Left lung (tissue), 10 donors: Measurements from ENCODE around the gene CBR3. TPM values are rescaled to one million over a fixed set of nuclear protein-coding genes. Genes with fewer than 3 reads are reported as not detected.

Experiments used
- ATAC-seq: fragments of 200-7000 bp; cut with Tn5 transposase; one replicate; pipeline ENCODE4 v1.9.1; 2020; ENCODE audit warnings: moderate library complexity
- DNase-seq, 4 donors: peaks; one replicate each; pipeline ENCODE4 v3.0.0-alpha.2; 2013 to 2020
- H3K27ac ChIP-seq, 2 donors: fragments of 200-600 bp; sonication (generic) in 1 of 2; one replicate each; pipeline versions ENCODE4 v1.5.0 to v1.8.0; 2020 to 2021
- H3K27me3 ChIP-seq, 2 donors: fragments of 200-600 bp; sonication (generic) in 1 of 2; one replicate each; pipeline versions ENCODE4 v1.5.0 to v1.8.0; 2020 to 2021
- H3K36me3 ChIP-seq, 2 donors: fragments of 200-600 bp; sonication (generic) in 1 of 2; one replicate each; pipeline versions ENCODE4 v1.5.0 to v1.8.0; 2020 to 2021
- H3K4me1 ChIP-seq, 2 donors: fragments of 200-600 bp; one replicate each; pipeline ENCODE4 v1.8.0; 2021
- H3K4me3 ChIP-seq, 2 donors: fragments of 200-600 bp; sonication (generic) in 1 of 2; one replicate each; pipeline versions ENCODE4 v1.5.0 to v1.8.0; 2020 to 2021; ENCODE audit warnings: mild to moderate bottlenecking in 1 of 2
- H3K9me3 ChIP-seq, 2 donors: fragments of 200-600 bp; sonication (generic) in 1 of 2; one replicate each; pipeline versions ENCODE4 v1.5.0 to v1.8.0; 2020 to 2021
- CTCF ChIP-seq, 2 donors: fragments of 200-600 bp; sonication (generic) in 1 of 2; IDR thresholded peaks; one replicate each; pipeline versions ENCODE4 v1.5.0 to v1.8.0; 2021; ENCODE audit warnings: antibody characterized with exemption in 2 of 2
- intact Hi-C, 2 donors: fragments of 100-400 bp; cut with DNase I; formaldehyde crosslinking; loops; one replicate each; pipeline versions ENCODE4 v1.11.2 to v1.14.2; 2022
- polyA plus RNA-seq, 6 donors: library from polyadenylated mRNA; unstranded; fragments of 120-200 nt; gene quantifications; one replicate each; pipeline ENCODE4 v1.2.1, GENCODE V29; 2013; ENCODE audit not compliant: insufficient read length in 6 of 6
- total RNA-seq, 2 donors: library from RNA; stranded (reverse); fragmentation: NEBNext Ultra II Directional; extraction: Animal tissue kit (Norgen Biotek cat#: 25700); gene quantifications; one replicate each; pipeline ENCODE4 v1.2.1, GENCODE V29; 2021
- donor health status: DM: no; HTN: yes; CAD: no.
- donor health status: DM: no; HTN: no; CAD: no.

CBR3 gene
- total and polyA plus RNA-seq, 8 donors: 1.3 to 4.7 (median 2.3) TPM

- H3K27me3 ChIP-seq: no peaks in the 10 kb centered on the region
- H3K9me3 ChIP-seq: no peaks in the 10 kb centered on the region
- intact Hi-C loops: no loop called here
Observed at GRCh38 chr21:36190736-36191135, 55.9 kb downstream of the CBR3 start.

GRCh38 chr21:36193200-36193599, 58.3 kb downstream of the CBR3 start:
- no peak for ATAC-seq
- no peak for DNase-seq
- TF ChIP-seq CTCF (IDR thresholded peaks at IDR 0.05): no peak

More at GRCh38 chr21:36190736-36191135, 55.9 kb downstream of the CBR3 start:
- Histone ChIP-seq H3K27ac (no peak overlapping the region), H3K4me1 (peaks cover 8 to 33% of the 10 kb centered on the region in 2 donors), H3K36me3 (no peaks in the 10 kb centered on the region), H3K4me3 (no peak overlapping the region)
- ATAC-seq (no peak), DNase-seq (no peak)
- TF ChIP-seq CTCF (IDR thresholded peaks at IDR 0.05): no peak

GRCh38 chr21:36194024-36194423, 59.1 kb downstream of the CBR3 start:
- no peaks in the 10 kb centered on the region for H3K27me3 ChIP-seq
- H3K4me3 ChIP-seq: no peak overlapping the region
- ATAC-seq (peak; percentile 95), DNase-seq (peak in 3 of 4 donors; percentile 16 to 69 (median 37))
- peaks cover 0 to 11% of the 10 kb centered on the region in 2 donors for H3K4me1 ChIP-seq
- intact Hi-C loops: no loop called here
- peak overlapping the region in 1 of 2 donors; percentile 13 for H3K27ac ChIP-seq
- TF ChIP-seq CTCF (IDR thresholded peaks at IDR 0.05): no peak
- H3K36me3 ChIP-seq: peaks cover 0 to 6% of the 10 kb centered on the region in 2 donors
- no peaks in the 10 kb centered on the region for H3K9me3 ChIP-seq

More at GRCh38 chr21:36193200-36193599, 58.3 kb downstream of the CBR3 start:
- Histone ChIP-seq H3K4me3 (no peak overlapping the region), H3K27me3 (no peaks in the 10 kb centered on the region), H3K27ac (no peak overlapping the region), H3K4me1 (peaks cover 8 to 19% of the 10 kb centered on the region in 2 donors), H3K9me3 (no peaks in the 10 kb centered on the region), H3K36me3 (no peaks in the 10 kb centered on the region)
- intact Hi-C loops: no loop called here

GRCh38 chr21:36195613-36196012, 60.7 kb downstream of the CBR3 start:
- no peak overlapping the region for H3K4me3 ChIP-seq
- no peak overlapping the region for H3K27ac ChIP-seq
- intact Hi-C loops: no loop called here
- ATAC-seq: no peak
- H3K27me3 ChIP-seq: no peaks in the 10 kb centered on the region
- H3K4me1 ChIP-seq: peaks cover 0 to 4% of the 10 kb centered on the region in 2 donors
- no peaks in the 10 kb centered on the region for H3K9me3 ChIP-seq
- no peak for DNase-seq
- H3K36me3 ChIP-seq: peaks cover 0 to 12% of the 10 kb centered on the region in 2 donors
- TF ChIP-seq CTCF (IDR thresholded peaks at IDR 0.05): no peak

Other genes starting within 250 kb of the CBR3 start
- gene SETD4, start 74.6 kb upstream of the CBR3 start, total RNA-seq: 10 to 100 TPM; 16.6 to 21.3 TPM
- gene SETD4, start 74.6 kb upstream of the CBR3 start, polyA plus RNA-seq: 10 to 100 TPM; 30.3 to 44.7 (median 37.6) TPM
- 10 to 100 TPM; 64.1 to 83.4 TPM for gene CBR1, start 65.1 kb upstream of the CBR3 start, total RNA-seq
- 10 to 100 TPM; 20.7 to 34.7 (median 28.1) TPM for gene CBR1, start 65.1 kb upstream of the CBR3 start, polyA plus RNA-seq
- 10 to 100 TPM; 27.4 to 29.6 TPM for gene DOP1B, start 21.7 kb downstream of the CBR3 start, total RNA-seq
- 1 to 10 TPM; 6.0 to 9.7 (median 6.8) TPM for gene DOP1B, start 21.7 kb downstream of the CBR3 start, polyA plus RNA-seq
- gene MORC3, start 185.1 kb downstream of the CBR3 start, total RNA-seq: 10 to 100 TPM; 25.6 to 37.7 TPM
- gene MORC3, start 185.1 kb downstream of the CBR3 start, polyA plus RNA-seq: 10 to 100 TPM; 47.6 to 61.4 (median 48.5) TPM